ENCODE measurements around the gene RET. TPM values are rescaled to one million over a fixed set of nuclear protein-coding genes. Genes with fewer than 3 reads are reported as not detected.

The RET gene
- total RNA-seq, 2 experiments from 2014 or later: 0.36 TPM; not detected in 1

GRCh38 chr10:43167498-43167889 is 90.6 kb downstream of the RET start:
- DNase-seq: no peak
- Mint-ChIP-seq H3K27me3 (ENCODE audit: low read depth) (no peaks in the 10 kb centered on the region), H3K4me1 (ENCODE audit: low read depth) (peaks cover 15% of the 10 kb centered on the region), H3K27ac (no peak overlapping the region), H3K4me3 (no peak overlapping the region), H3K36me3 (ENCODE audit: low read depth) (peaks cover 29% of the 10 kb centered on the region), H3K9me3 (no peaks in the 10 kb centered on the region)
- intact Hi-C loops (cut with micrococcal nuclease): no loop called here
- CTCF ChIA-PET: no interaction called here

GRCh38 chr10:43170491-43170890 is 93.6 kb downstream of the RET start:
- intact Hi-C loops (cut with micrococcal nuclease): no loop called here
- Mint-ChIP-seq H3K36me3 (ENCODE audit: low read depth) (peaks cover 35% of the 10 kb centered on the region), H3K4me1 (ENCODE audit: low read depth) (peaks cover 12% of the 10 kb centered on the region), H3K4me3 (no peak overlapping the region), H3K27me3 (ENCODE audit: low read depth) (no peaks in the 10 kb centered on the region), H3K27ac (no peak overlapping the region), H3K9me3 (no peaks in the 10 kb centered on the region)
- CTCF ChIA-PET: interaction anchor here (0.5 to 1.4 kb wide), 4 partner anchors 11 to 293 kb away, joined by 3 to 4 read pairs (median 3); no protein-coding TSS in a partner anchor
- no peak for DNase-seq

GRCh38 chr10:43172645-43173044 is 95.8 kb downstream of the RET start:
- intact Hi-C loops (cut with micrococcal nuclease): no loop called here
- Mint-ChIP-seq H3K4me3 (no peak overlapping the region), H3K9me3 (no peaks in the 10 kb centered on the region), H3K4me1 (ENCODE audit: low read depth) (no peaks in the 10 kb centered on the region), H3K36me3 (ENCODE audit: low read depth) (peaks cover 48% of the 10 kb centered on the region), H3K27me3 (ENCODE audit: low read depth) (no peaks in the 10 kb centered on the region), H3K27ac (peak overlapping the region; percentile 22)
- no peak for DNase-seq
- CTCF ChIA-PET: interaction anchor here (0.6 to 1.0 kb wide), 2 partner anchors 12 to 72 kb away, joined by 3 read pairs; no protein-coding TSS in a partner anchor

GRCh38 chr10:43173120-43173519 is 96.3 kb downstream of the RET start:
- DNase-seq: no peak
- H3K9me3 Mint-ChIP-seq: no peaks in the 10 kb centered on the region

GRCh38 chr10:43174969-43175368 is 98.1 kb downstream of the RET start:
- intact Hi-C loops (cut with micrococcal nuclease): no loop called here
- CTCF ChIA-PET: no interaction called here
- peaks cover 2% of the 10 kb centered on the region for H3K9me3 Mint-ChIP-seq
- no peak overlapping the region for H3K4me3 Mint-ChIP-seq
- no peak for DNase-seq
- H3K27me3 Mint-ChIP-seq (ENCODE audit: low read depth): no peaks in the 10 kb centered on the region
- peaks cover 58% of the 10 kb centered on the region for H3K36me3 Mint-ChIP-seq (ENCODE audit: low read depth)
- no peaks in the 10 kb centered on the region for H3K4me1 Mint-ChIP-seq (ENCODE audit: low read depth)
- H3K27ac Mint-ChIP-seq: no peak overlapping the region

More at GRCh38 chr10:43173120-43173519, 96.3 kb downstream of the RET start:
- intact Hi-C loops (cut with micrococcal nuclease): no loop called here
- no peaks in the 10 kb centered on the region for H3K4me1 Mint-ChIP-seq (ENCODE audit: low read depth)
- H3K4me3 Mint-ChIP-seq: no peak overlapping the region
- CTCF ChIA-PET: no interaction called here
- H3K27ac Mint-ChIP-seq: no peak overlapping the region
- H3K27me3 Mint-ChIP-seq (ENCODE audit: low read depth): no peaks in the 10 kb centered on the region
- H3K36me3 Mint-ChIP-seq (ENCODE audit: low read depth): peaks cover 53% of the 10 kb centered on the region

- intact Hi-C loops (cut with micrococcal nuclease): no loop called here
- Mint-ChIP-seq H3K4me1 (ENCODE audit: low read depth) (no peaks in the 10 kb centered on the region), H3K27me3 (ENCODE audit: low read depth) (no peaks in the 10 kb centered on the region), H3K9me3 (peaks cover 2% of the 10 kb centered on the region), H3K4me3 (no peak overlapping the region), H3K27ac (no peak overlapping the region), H3K36me3 (ENCODE audit: low read depth) (peaks cover 69% of the 10 kb centered on the region)
- DNase-seq: no peak
- CTCF ChIA-PET: interaction anchor here (1.7 kb wide), 1 partner anchor 25 kb away, joined by 4 read pairs; no protein-coding TSS in a partner anchor
These were observed 99.4 kb downstream of the RET start for GRCh38 chr10:43176271-43176670.

- DNase-seq: no peak
- Mint-ChIP-seq H3K4me3 (no peak overlapping the region), H3K27me3 (ENCODE audit: low read depth) (no peaks in the 10 kb centered on the region), H3K4me1 (ENCODE audit: low read depth) (no peaks in the 10 kb centered on the region), H3K27ac (no peak overlapping the region), H3K36me3 (ENCODE audit: low read depth) (peaks cover 67% of the 10 kb centered on the region), H3K9me3 (peaks cover 2% of the 10 kb centered on the region)
- CTCF ChIA-PET: no interaction called here
- intact Hi-C loops (cut with micrococcal nuclease): no loop called here
These were observed 100.7 kb downstream of the RET start for GRCh38 chr10:43177595-43177994.

Other genes with a start within 250 kb of the RET start
- gene CSGALNACT2, start 61.4 kb downstream of the RET start, total RNA-seq: 10 to 100 TPM; 25.6 to 27.1 TPM
- gene RASGEF1A, start 190.0 kb downstream of the RET start, total RNA-seq: not detected

Data from activated naive CD4-positive, alpha-beta T cell treated with anti-CD3 and anti-CD28 coated beads for 36 hours (primary cell).